Effector CD4-positive, alpha-beta T cell (primary cell): ENCODE measurements around the gene COPS8.

Experiments
- DNase-seq: peaks from one replicate; pipeline ENCODE4 v3.0.0-alpha.2; 2020
- total RNA-seq: gene quantifications from one replicate; lab custom pipeline; 2026; lab: John Stamatoyannopoulos, UW

Gene COPS8
- total RNA-seq, result 53.5 reads per million, percentile 70 among the genes with 10 or more reads in this experiment

DNA sequence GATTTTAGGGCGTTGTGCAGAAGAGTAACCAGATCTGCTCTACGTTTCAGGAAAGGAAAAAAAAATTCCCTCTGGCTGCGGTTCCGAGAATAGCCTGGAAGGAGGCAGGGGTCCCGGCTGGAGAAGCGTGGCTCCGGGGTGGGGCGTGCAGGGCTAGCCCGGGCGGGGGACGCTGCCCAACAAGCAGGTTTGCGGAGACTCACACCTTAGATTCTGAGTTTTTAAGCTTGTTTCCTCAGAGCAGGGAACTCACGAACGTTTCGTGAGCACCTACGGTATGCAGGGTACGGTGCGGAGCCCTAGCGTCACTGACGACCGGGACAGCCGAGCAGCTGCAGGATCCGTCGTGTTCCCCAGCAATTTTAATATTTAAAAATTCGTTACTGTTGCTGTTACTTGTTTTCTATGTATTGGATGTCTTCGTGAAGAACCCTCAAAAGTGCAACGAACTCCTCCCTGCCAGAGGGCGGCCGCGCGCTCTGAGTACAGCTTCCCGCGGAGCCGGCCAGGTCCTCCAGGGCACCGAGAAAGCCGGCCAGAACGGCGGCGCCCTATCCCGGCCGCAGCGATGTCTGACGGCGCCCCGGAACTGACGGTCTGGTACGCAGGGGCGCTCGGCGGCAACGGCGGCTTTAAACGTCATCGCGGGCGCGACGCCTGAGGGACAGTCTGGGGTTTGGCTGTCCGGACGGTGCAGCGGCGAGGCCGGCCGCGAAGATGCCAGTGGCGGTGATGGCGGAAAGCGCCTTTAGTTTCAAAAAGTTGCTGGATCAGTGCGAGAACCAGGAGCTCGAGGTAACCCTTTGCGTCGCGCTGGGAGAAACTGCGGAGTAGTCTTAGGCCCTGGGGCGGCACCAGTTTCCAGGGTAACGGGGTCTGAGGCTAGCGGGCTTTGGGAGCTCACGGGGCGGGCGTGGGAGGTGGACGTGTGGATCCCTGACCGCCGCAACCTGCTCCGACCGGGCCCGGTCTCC is at the start of gene COPS8:
Gene COPS8 (plus strand): TSS at position 642 of the 974 bp plus-strand sequence. CDS start 76 bp downstream, at position 718.
- peak; percentile 86 for DNase-seq

DNA sequence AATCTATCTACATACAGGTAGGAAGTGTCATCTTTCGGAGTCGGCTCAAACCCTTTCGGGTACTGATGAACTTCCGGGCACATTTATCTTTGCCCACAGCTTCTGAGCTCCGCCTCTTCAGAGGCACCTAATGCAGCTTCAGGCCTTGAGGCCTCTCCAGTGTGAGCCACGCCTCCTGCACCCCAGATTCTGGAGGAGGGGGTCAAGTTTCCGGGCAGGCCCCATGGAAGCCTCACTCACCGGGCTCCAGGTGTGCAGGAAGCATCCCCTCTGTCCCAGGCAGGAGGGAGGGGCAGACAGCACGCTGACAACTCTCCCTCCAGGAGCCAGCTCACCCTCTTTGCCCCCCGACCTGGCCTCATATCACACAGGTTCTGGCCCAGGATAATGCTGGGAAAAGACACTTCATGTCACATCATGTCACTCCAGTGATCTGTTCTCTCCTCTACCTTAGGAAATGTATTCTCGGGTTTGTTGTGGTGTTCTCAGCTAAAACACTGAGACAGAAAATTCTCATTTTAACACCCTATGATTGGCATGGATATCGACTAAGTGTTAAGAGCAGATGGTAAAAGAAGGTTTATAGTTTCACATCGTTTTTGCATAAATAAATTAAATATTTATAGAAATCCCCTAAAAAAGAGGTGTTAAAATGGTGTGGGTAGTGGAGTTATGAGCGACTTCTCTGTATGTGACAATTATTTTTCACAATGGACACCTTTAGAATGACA is 46.2 kb upstream of the COPS8 start:
- DNase-seq, result no peak

DNA sequence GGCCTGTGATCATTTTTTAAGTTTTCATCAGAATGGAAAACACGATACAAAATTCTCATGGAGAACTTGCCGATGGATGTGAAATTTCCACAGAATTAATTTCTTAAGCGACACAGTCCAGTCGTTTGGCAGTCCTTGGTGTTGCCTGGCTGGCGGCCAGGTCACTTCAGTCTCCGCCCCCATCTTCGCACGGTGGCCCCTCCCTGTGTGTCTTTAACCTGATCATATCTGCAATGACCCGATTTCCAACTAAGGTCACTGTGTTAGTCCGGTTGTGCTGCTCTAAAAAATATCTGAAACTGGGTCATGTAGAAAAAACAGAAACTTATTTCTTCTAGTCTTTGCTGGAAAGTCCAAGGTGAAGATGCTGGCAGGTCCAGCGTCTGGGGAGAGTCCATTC is 44.5 kb upstream of the COPS8 start:
- DNase-seq, result no peak

DNA sequence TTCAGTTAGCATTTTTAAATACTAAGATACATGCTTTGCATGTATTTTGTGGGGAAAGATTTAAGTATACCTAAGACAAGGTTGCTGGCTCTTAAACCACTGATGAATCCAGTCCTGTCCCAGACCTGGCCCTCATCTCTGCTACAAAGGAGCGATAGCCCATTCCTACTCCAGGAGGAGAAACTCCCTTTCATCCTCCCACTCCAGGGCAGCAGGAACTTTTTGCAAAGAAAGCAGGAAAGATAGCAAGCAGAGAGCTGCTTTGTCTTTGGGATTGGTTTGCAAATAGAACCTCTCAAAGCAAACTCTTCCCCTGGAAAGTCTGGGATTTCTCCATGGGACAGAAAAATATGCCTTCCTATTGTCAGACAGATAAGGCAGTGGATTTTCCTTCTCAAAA is 43.6 kb upstream of the COPS8 start:
- DNase-seq, result no peak

DNA sequence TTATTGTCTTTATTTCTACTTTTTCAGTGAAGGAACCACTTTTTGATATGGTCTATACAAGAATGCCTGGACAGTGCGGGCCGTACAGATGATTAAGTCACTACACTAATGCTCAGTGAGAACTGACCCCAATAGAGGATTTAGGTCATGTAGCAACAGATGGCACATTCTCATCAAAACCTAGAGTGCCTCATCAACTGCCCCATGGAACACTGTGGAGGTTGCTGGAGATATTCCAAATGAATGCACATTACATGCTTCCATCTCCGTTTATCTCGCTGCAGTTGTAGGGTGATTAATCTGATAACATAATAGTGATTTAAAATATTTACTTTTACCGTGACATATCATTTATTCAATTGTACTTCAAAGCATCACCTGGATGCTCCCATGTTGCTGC is 41.8 kb upstream of the COPS8 start:
- DNase-seq, result no peak

DNA sequence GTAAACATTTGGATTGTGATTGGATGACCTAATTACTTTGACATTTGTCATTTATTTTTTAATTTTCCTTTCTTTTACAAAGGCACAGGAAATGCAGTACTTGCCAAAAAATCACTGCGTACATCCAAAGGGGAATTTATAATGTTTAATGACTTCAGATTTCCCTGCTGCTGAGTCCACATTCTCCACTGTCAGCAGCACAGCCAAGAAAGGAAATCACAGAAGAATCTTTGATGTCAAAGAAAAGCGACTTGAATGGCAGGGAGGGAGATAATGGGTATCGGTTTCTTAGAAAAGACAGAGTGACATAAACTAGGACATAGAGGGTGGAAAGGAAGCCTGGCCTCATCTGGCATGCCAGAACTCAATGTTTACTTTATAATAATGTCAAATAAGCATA is 41.4 kb upstream of the COPS8 start:
- no peak for DNase-seq

DNA sequence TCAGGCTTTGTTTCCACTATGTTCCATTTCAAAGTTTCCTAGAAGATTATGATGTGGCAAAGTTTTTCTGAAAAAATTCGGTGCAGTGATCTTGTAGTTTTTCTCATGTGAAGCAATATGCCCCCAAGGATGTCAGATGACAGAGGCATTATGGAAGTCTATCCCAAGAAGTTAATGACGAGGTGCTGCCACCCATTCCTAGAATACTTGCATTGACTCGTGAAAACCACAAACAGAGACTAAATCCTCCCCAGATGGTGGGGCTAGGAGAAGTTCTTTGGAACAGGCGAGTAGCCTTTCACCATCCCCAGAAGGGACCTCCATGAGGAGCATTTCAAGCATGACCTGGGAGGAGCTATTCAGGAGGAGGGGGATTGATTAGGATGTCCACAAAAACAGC is 40.2 kb upstream of the COPS8 start:
- DNase-seq, result no peak

DNA sequence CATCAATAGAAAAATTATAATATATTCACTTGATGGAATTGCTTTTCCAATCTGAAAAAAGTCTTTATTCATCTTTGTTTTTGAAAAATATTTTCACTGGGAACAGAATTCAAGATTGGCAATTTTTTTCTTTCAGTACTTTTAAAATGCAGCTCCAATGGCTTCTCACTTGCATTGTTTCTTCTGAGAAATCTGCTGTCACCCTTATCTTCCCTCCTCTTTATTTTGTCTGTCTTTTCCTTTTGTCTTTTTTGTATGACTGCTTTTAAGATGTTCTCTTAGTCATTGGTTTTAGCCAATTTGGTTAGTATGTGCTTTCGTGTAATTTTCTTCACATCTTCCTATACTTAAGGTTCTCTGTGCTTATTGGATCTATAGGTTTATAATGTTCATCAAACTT is 37.1 kb upstream of the COPS8 start:
- DNase-seq, result no peak

DNA sequence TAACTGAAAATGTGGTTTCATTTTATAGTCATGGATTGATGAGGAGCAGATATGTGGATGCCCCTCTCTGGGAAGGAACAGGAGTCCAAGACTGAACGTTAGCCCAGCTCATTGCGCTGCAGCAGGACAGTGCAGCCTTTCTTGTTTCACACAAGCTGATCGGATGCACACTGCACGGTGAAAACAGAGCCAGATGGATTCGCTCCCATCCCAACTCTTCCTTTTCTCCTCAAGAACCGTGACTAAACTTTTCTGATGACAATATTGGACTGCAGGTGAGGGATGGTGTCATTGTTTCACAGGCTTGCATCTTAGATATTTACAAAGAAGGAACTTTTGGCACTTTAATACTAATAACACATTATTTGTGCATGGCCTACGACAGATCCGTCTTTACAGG is 33.8 kb upstream of the COPS8 start:
- DNase-seq, result no peak

DNA sequence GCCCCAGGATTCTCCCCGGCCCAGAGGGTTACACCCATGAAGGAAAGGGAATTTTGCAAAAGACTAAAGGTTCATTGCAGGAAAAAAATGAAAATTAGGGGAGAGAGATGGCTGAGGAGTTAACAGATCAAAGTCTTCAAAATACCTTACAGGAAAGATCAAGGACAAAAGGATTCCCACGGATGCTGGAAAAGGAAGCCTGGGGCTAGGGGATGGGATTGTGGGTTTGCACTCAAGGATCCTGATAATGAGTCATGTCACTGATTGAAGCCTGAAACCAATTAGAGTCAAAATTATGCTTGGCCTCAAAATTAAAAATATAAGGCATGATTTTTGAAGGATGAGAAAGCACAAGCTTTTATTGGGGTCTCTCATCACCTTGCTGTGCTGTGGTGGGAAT is 32.6 kb upstream of the COPS8 start:
- DNase-seq, result no peak

DNA sequence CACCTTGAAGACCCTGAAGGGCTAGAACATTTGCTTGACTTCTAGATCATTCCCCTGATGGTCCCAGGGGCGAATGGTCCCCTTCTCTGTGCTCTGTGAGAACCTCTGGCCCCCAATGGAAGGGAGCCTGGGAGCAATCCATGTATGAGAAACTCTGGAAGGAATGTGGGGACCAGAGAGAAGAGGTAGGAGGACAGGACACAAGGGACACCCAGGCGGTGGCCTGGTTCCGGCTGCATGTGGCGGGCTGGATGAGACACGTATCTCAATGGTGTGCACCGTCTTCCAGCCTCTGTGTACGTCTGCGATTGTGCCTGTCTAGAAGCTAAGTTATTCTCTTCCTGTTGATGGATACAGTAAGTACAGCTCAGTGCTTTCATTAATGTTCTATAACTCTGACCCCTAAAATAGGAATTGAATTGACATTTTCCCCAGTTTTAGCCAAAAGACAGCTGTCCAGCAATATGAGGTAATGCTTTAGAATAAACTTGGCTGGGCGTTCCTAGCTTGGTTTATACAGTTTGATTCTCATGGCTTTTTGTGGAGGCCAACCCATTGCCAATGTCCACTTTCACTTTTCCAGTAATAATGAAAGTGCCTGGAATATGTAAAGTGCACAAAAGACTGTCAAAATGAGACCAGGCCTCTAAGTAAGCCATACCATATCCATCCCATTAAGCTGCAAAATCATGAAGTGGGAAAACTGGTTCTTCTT is 30.1 kb upstream of the COPS8 start:
- no peak for DNase-seq

DNA sequence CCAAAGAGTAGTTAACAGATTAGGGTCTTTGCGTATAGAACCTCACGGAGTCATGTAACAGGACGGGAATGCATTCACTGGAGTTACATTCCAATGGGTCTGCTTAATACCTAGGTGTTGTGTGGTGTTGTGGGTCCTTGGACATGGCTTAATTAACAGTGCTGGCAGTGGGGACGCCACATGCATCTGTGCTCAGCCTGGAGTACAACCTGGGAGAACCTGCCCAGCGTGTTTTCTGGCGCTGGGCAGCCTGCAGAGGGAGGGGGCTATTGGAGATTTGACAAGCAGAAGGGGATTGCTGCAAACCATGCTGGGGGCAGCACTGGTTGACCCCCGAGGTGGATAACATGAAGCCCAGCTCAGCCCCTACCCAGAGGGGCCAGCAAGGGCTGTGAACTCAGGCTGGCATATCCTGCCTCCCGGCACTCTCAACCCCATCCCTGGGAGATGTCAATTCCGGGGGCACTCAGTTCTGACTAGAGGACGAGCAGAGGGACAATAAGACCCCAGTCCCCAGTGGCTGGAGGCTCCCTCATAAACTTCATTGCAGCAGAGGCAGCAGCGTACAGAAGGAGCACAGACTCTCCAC is 29.3 kb upstream of the COPS8 start:
- no peak for DNase-seq

DNA sequence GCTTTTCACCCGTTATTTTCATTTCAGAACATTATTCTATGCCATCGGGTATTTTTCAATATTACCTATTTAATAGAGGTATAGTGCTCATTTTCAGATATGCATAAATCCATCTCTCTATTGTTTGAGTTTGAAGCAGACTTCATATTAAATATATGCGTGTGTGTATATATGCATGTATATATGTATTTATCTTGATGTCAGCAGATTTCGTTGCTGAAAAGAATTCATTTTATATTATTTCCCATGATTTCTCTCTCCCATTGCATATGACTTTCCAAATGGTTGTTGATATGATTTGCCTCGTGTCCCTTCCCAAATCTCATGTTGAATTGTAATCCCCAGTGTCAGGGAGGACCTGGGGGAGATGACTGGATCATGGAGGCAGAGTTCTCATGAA is 28.6 kb upstream of the COPS8 start:
- DNase-seq, result no peak

DNA sequence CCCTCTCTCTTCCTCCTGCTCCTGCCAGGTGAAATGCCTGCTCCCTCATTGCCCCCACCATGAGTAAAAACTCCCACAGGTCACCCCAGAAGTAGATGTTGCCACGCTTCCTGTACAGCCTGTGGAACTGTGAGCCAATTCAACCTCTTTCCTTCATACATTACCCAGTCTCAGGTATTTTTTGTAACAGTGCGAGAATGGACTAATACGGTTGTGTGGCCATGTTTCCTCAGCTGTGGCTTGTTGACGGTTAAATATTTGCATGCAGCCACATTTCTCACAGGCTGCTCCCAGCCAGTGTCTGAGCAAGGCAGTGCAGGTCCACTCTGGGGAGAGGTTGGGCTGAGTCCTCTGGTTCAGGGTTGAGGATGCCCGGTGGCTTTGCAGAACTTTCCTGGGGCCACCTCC is 27.8 kb upstream of the COPS8 start:
- no peak for DNase-seq

DNA sequence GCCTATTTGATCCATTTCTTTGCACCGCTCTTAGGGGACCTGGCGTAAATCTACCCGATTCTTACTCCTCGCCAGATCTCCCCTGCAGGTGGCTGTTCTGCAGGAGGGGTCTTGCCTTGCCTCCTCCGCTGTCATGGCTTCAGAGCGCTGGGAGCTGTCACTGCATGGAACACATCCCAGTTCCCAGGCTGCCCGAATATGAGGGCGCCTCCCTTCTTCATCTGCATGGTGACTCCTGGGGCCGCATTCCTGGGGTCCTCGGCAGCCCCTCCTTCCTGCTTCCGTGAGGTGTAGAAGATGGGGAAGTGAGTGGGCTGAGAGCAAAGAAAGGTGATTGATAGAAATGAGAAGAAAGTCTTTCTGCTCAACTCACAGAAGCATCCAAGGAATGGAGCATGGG is 27.3 kb upstream of the COPS8 start:
- no peak for DNase-seq

DNA sequence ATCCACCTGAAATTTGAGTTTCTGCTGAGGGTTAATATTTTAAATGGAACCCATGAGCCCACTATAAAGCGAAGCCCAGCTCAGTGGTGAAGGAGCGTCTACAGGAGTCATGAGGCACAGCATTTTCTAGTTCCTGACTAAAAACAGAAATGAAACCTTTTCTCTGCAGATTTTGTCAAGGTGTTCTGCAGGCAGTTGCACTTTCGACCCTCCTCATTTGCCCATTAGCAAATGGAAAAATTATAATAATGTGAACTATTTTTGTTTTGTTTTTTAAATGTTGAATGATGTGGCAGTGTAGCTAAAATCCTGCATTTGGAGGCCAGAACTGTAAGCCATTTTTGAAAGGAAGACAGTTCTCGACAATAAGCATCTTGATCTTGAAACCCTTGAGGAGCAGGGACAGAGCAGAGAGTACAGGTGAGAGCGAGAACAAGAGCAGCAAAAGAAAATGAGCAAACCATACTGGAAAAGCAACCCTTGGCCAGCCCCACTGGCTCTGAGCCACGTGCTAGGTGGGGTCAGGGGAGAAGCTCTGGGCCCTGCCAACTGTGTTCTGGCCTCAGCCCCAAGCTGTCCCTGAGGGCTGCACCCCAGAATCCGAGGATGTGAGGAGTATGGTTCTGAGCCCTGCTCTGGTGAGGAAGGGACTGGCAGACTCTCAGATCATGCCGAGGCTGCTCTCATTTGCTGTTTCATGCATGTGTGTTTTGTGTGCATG is 26.4 kb upstream of the COPS8 start:
- DNase-seq, result no peak

DNA sequence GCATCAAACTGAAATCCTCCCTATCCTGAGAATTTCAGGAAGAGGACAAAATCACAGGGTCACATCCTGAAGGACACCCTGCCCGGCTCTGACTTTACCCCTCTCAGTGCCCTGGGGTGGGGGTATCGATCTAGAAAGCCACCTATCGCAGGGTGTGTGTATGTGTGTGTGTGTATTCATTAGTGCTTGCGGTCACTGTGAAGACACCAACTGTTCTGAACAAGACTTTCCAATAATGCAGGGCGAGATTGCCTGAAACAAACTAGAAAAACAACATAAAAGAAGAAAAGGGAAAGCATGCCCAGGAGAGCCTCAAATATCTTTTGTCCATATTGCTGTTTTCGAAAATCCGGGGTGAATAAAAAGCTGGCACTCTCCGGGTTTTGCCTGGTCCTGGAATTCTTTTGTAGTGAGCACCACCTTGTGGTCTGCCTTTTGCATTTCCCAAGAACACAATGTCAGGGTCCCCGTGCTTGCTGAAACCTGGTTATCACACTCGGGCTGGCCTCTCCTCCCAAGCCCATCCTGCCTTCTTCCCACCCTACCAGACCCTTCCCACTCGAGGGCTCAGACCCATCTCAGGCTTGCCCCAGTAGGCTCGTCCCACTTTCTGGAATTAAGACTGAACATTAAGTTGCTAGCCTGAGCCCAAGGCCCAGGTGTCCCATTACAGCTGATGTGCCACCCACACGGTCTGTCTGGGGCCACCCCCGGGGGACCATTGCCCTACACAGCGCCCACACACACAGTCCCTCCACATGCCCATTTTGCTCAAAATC is 25.0 kb upstream of the COPS8 start:
- DNase-seq, result peak; percentile 10

DNA sequence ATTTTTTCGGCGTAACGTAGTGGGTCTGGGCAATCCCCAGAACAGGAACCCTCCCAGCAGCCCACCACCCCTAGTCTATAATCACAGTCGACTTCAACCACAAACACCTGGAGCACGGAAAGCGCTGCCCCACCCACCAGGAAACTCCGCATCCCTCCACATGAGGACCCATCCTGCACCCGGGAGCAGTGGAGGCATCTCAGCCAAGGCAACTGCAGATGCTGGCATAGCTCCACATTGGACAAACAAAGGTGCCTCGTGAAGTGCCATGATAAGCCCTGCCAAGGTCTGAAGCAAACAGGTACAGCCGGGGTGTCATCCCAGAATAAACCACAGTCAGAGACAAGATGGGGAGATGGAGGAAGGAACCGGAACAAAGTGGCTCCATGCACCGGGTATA is 24.3 kb upstream of the COPS8 start:
- no peak for DNase-seq

DNA sequence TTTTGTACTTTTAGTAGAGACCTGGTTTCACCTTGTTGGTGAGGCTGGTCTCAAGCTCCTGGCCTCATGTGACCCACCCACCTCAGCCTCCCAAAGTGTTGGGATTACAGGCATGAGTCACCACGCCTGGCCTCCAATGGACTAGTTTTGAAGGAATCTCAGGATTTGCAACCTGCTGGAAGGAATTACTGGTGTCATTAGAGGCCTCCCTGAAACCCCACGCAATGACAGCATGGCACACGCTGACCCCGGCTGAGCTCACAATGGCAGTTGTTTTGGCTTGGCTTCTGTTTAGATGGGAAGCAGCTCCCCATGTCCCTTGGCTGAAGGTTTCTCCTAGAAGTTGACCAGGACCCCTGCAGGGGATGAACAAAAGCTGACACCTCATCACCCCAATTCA is 23.1 kb upstream of the COPS8 start:
- DNase-seq, result no peak

DNA sequence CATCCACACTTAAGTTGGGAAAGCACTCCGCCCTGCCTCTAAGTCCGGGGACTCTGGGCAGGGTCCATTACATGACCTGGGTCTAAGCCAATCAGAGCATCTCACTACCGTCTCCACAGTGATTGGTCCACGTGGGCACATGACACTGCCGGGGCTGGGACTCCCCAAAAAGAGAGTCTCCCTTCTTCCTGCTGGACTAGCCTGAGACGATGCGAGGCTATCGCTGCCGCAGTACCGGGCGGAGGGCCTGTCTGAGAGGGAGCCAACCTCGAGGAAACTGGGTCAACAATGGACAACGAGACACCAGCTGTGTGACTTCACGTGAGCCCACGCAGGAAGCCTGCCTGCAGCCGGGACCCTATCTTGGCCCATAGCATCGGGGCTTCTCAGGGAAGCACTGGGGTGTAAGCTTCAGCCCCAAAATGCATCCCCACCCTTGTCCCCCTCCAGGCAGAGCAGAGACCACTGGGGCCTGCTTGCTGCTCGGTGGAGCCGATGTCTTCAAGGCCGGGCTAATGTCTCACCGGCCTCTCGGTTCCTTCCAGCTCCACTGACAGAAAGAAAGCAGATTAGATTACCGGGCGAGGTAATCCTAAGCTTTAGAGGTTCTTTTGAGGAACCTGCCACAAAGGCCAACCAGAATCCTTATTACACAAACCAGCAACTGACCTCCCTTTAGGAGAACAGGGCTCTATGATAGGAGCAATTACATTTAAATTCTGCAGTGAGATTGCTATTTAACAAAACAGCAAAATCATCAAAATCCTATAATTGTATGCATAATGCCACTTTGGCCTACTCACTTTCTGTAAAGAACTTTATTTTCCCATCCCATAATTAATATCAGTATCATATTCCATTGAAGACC is 21.3 kb upstream of the COPS8 start:
- DNase-seq, result no peak

DNA sequence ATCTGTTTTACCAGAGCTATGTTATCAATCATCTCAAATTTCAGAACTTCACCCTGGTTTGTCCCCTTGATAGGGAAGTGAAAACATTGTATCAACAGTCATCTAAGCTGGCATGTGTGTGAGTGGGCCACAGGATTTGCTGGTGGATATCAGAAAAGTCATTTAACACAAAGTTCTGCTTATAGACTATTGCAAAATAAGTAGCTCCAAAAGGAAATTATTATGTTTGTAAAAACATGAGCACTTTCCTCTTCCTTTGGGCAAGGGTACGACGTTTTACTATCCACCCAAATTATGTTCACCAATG is 20.7 kb upstream of the COPS8 start:
- no peak for DNase-seq
